Measurements from ENCODE around the gene POLE3. TPM values are rescaled to one million over a fixed set of nuclear protein-coding genes. Genes with fewer than 3 reads are reported as not detected.

The POLE3 gene
- total RNA-seq, 1 donor from 2014 or later: 29.7 TPM

DNA sequence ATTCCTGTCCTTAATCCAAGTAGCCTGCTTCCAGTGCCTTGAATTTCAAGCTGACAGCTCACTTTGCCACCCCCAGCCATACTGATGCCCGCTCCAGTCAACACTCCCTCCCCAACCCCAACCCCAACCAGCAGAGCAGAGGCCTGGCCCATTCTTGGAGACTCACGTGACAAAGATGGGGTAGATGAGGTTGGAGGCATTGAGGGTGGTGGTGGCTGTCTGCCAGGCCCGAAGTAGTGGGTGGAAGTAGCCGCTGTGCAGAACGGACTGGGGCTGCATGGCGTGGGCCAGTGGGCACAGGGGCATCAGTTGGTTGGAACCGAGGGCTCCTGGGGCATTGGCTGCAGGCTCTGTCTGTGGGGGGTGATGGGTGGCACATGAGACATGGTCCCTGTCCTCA, 17.2 kb downstream of the POLE3 start:
- DNase-seq (no peak), ATAC-seq (no peak)
- no peaks in the 10 kb centered on the region for H3K9me3 ChIP-seq
- H3K27me3 ChIP-seq (ENCODE audit: low read depth): no peaks in the 10 kb centered on the region
- peaks cover 62% of the 10 kb centered on the region for H3K36me3 ChIP-seq
- peaks cover 3% of the 10 kb centered on the region for H3K4me1 ChIP-seq
- no peak overlapping the region for H3K27ac ChIP-seq
- H3K4me3 ChIP-seq: no peak overlapping the region
- intact Hi-C loops (cut with DNase I): no loop called here
- TF ChIP-seq, protein P1, sequence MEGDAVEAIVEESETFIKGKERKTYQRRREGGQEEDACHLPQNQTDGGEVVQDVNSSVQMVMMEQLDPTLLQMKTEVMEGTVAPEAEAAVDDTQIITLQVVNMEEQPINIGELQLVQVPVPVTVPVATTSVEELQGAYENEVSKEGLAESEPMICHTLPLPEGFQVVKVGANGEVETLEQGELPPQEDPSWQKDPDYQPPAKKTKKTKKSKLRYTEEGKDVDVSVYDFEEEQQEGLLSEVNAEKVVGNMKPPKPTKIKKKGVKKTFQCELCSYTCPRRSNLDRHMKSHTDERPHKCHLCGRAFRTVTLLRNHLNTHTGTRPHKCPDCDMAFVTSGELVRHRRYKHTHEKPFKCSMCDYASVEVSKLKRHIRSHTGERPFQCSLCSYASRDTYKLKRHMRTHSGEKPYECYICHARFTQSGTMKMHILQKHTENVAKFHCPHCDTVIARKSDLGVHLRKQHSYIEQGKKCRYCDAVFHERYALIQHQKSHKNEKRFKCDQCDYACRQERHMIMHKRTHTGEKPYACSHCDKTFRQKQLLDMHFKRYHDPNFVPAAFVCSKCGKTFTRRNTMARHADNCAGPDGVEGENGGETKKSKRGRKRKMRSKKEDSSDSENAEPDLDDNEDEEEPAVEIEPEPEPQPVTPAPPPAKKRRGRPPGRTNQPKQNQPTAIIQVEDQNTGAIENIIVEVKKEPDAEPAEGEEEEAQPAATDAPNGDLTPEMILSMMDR (IDR thresholded peaks at IDR 0.05): no peak

DNA sequence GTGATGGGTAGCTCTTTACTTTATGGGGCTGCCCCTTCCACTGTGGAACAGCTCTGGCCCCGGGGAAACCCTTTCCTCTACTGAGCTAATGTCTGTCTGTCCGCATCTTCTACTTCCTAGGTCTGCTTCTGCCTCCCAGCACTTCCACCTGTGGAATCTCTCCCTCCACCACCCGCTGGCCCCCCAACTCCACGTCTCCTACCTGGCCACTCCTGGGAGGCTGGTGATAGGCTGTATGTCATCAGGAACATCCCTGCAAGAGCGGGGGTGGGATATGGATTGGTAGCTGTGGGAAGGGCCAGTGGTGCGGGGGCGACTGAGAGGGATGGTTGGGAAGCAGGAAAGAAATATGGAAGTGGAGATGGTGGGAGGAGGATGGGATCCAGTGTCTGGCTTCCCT, 18.6 kb downstream of the POLE3 start:
- H3K27me3 ChIP-seq (ENCODE audit: low read depth): no peaks in the 10 kb centered on the region
- H3K4me1 ChIP-seq: no peaks in the 10 kb centered on the region
- peaks cover 76% of the 10 kb centered on the region for H3K36me3 ChIP-seq
- ATAC-seq: no peak
- H3K27ac ChIP-seq: no peak overlapping the region
- no peaks in the 10 kb centered on the region for H3K9me3 ChIP-seq
- H3K4me3 ChIP-seq: no peak overlapping the region
- TF ChIP-seq, protein P1 (IDR thresholded peaks at IDR 0.05): no peak
- DNase-seq: no peak
- intact Hi-C loops (cut with DNase I): no loop called here

DNA sequence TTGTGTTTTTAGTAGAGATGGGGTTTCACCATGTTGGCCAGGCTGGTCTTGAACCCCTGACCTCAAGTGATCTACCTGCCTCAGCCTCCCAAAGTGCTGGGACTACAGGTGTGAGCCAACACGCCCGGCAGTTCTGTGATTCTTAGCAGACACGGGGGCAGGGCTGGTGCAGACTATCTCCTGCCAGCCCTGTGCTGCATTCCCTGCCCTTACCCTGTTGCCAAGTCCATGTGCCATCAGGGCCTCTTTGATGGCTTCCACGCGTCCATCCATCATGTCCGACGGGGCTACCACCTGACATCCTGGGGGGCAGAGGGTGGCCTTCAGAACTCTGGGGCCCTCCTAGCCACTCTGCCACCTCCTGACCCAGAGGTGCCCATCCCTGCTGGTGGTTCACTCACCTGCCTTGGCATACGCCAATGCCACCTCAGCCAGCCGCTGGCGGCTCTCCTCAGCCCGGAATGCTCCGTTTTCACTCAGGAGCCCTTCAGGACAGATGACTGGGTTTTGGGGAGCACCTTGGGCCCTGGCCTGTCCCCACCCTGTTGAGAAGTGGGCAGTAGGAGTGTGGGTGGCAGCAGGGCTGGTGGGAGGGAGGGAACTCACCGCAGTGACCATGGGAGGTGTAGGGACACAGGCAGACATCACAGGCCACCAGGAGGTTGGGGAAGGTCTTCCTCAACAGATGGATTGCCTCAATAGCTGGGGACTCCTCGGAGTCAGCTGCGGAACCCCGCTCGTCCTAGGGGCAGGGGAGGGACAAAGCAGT, 20.1 kb downstream of the POLE3 start:
- TF ChIP-seq, protein P1 (IDR thresholded peaks at IDR 0.05): no peak
- peak in 1 of 2 donors; percentile 11 for ATAC-seq
- H3K36me3 ChIP-seq: peaks cover 75% of the 10 kb centered on the region
- DNase-seq: no peak
- H3K9me3 ChIP-seq: no peaks in the 10 kb centered on the region
- no peaks in the 10 kb centered on the region for H3K27me3 ChIP-seq (ENCODE audit: low read depth)
- no peaks in the 10 kb centered on the region for H3K4me1 ChIP-seq
- intact Hi-C loops (cut with DNase I): no loop called here
- H3K27ac ChIP-seq: no peak overlapping the region
- H3K4me3 ChIP-seq: no peak overlapping the region

DNA sequence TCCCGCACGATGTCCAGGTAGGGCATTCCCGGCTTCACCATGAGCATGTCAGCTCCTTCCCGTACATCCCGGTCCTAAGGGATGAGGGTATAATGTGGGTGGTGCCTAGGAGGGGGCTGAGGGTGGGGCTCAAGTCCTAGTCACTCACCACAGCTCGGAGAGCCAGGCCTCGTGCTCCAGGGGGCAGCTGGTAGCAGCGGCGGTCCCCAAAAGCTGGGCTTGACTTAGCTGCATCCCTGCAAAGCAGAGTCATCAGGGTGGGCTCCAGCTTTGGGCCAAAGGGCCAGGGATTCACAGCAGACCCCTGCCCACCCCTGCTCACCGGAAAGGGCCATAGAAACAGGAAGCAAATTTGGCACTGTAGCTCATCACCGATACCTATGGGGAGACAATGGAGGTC, 21.0 kb downstream of the POLE3 start:
- ATAC-seq (no peak), DNase-seq (no peak)
- Histone ChIP-seq H3K4me1 (no peaks in the 10 kb centered on the region), H3K27me3 (ENCODE audit: low read depth) (no peaks in the 10 kb centered on the region), H3K36me3 (peaks cover 71% of the 10 kb centered on the region), H3K4me3 (no peak overlapping the region), H3K27ac (no peak overlapping the region), H3K9me3 (no peaks in the 10 kb centered on the region)
- intact Hi-C loops (cut with DNase I): no loop called here
- TF ChIP-seq, protein P1 (IDR thresholded peaks at IDR 0.05): no peak

DNA sequence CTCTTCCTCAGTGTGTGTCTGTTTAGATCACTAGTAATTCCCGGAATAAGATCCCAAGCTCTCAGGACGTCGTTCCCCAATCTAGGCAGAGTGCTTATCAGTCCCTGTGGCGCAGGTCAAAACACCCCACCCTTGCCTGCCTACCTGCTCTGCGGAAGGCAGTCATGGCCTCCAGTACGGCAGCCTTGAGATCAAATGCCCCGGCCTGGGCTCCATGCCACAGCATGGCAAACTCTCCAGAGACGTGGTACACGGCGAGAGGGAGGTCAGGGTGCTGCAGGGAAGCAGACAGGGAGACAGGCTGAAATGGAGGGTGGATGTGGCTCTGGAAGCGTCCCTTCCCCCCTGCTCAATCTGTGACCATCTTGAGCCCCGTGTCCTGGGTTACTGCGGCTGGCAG, 21.6 kb downstream of the POLE3 start:
- DNase-seq (no peak), ATAC-seq (no peak)
- H3K4me1 ChIP-seq: no peaks in the 10 kb centered on the region
- intact Hi-C loops (cut with DNase I): no loop called here
- H3K4me3 ChIP-seq: no peak overlapping the region
- no peak overlapping the region for H3K27ac ChIP-seq
- no peaks in the 10 kb centered on the region for H3K27me3 ChIP-seq (ENCODE audit: low read depth)
- no peaks in the 10 kb centered on the region for H3K9me3 ChIP-seq
- peaks cover 69% of the 10 kb centered on the region for H3K36me3 ChIP-seq
- TF ChIP-seq, protein P1 (IDR thresholded peaks at IDR 0.05): no peak

Measured in lower lobe of right lung (tissue), 2 donors.